Endothelial cell of umbilical vein (primary cell): ENCODE data around the gene PPP2R2C. TPM values are rescaled to one million over a fixed set of nuclear protein-coding genes. Genes with fewer than 3 reads are reported as not detected.

Experiments used
- BruUV-seq: library from RNA; stranded (reverse); fragments of 400-500 nt; replicated peaks from 2 replicates; lab custom pipeline; 2021; lab: Mats Ljungman, UMichigan
- CTCF ChIA-PET: fragments of 300-600, 350-600 bp; sonication (Branson Sonifier 250); formaldehyde crosslinking; loops from one replicate; lab custom pipeline; 2021; ENCODE audit warnings: antibody characterized with exemption, inconsistent platforms; lab: Charles Lee
- POLR2A ChIA-PET: fragments of 300-600, 350-600 bp; sonication (Branson Sonifier 250); formaldehyde crosslinking; loops from one replicate; lab custom pipeline; 2021; ENCODE audit warnings: antibody characterized with exemption, inconsistent platforms; lab: Charles Lee
- DNase-seq: peaks from one replicate; pipeline ENCODE4 v3.0.0-alpha.2; 2011; ENCODE audit warnings: low read depth, low spot score
- FAIRE-seq: peaks from 2 replicates; lab custom pipeline; 2011; peaks lifted over from hg19 to GRCh38; lab: Jason Lieb, UNC
- H2AFZ ChIP-seq: 2 replicates; pipeline ENCODE4 v1.6.0; 2012; ENCODE audit warnings: low read depth, low read length, control low read depth, inconsistent platforms
- H3K27ac ChIP-seq: 2 replicates; pipeline ENCODE4 v1.5.1; 2011; ENCODE audit warnings: low read depth, mild to moderate bottlenecking, control low read depth, low read length, moderate library complexity; ENCODE audit not compliant: insufficient read depth
- H3K27me3 ChIP-seq, 2 experiments: 2 replicates each; pipeline versions ENCODE4 v1.6.0 to v1.6.1; 2011; ENCODE audit warnings: low read length in 2 of 2, mixed read lengths in 1 of 2; ENCODE audit not compliant: control insufficient read depth in 2 of 2, insufficient read depth in 2 of 2
- H3K36me3 ChIP-seq, 2 experiments: 2 replicates in 1 of 2; 3 replicates in 1 of 2; pipeline ENCODE4 v1.5.1; 2011; ENCODE audit warnings: low read length in 2 of 2, mild to moderate bottlenecking in 1 of 2, moderate library complexity in 1 of 2; ENCODE audit not compliant: control insufficient read depth in 2 of 2, insufficient read depth in 2 of 2; ENCODE audit errors: extremely low read depth in 1 of 2
- H3K4me1 ChIP-seq: 3 replicates; pipeline ENCODE4 v1.5.1; 2011; ENCODE audit warnings: mild to moderate bottlenecking, low read length; ENCODE audit not compliant: control insufficient read depth, insufficient read depth; ENCODE audit errors: extremely low read depth
- H3K4me2 ChIP-seq: 2 replicates; pipeline ENCODE4 v1.6.1; 2011; ENCODE audit warnings: low read length, control low read depth, mixed read lengths; ENCODE audit not compliant: insufficient read depth
- H3K4me3 ChIP-seq, 3 experiments: fragments of 200-600 bp in 1 of 3; sonication (generic), shearing (Covaris generic) in 1 of 3; replicated peaks in 1 of 3; 2 replicates each; pipeline ENCODE4 v1.5.1; 2011 to 2016; ENCODE audit warnings: control low read depth in 3 of 3, low read length in 3 of 3, mild to moderate bottlenecking in 2 of 3, inconsistent platforms in 1 of 3, low read depth in 1 of 3, moderate library complexity in 1 of 3; ENCODE audit not compliant: insufficient read depth in 1 of 3
- H3K79me2 ChIP-seq: 2 replicates; pipeline ENCODE4 v1.6.0; 2012; ENCODE audit warnings: low read length, inconsistent platforms; ENCODE audit not compliant: control insufficient read depth, insufficient read depth
- H3K9ac ChIP-seq: replicated peaks from 2 replicates; pipeline ENCODE3; 2011; ENCODE audit warnings: low read length, control low read depth; ENCODE audit not compliant: insufficient read depth; ENCODE audit errors: extremely low read depth
- H3K9me1 ChIP-seq: replicated peaks from 3 replicates; pipeline ENCODE4 v1.6.0; 2011; ENCODE audit warnings: mild to moderate bottlenecking, low read length; ENCODE audit not compliant: control insufficient read depth, insufficient read depth; ENCODE audit errors: extremely low read depth
- H3K9me3 ChIP-seq: replicated peaks from 2 replicates; pipeline ENCODE4 v1.5.1; 2012; ENCODE audit warnings: low read length, inconsistent platforms; ENCODE audit not compliant: control insufficient read depth, insufficient read depth
- H4K20me1 ChIP-seq: replicated peaks from 2 replicates; pipeline ENCODE3; 2011; ENCODE audit warnings: mild to moderate bottlenecking, low read length; ENCODE audit not compliant: control insufficient read depth, insufficient read depth; ENCODE audit errors: extremely low read depth
- CTCF ChIP-seq, 2 donors: IDR thresholded peaks; 1 replicate in 1 of 2; 2 replicates in 1 of 2; pipeline ENCODE4 v1.5.1; 2011; ENCODE audit warnings: low read length in 2 of 2, mild to moderate bottlenecking in 2 of 2, moderate library complexity in 2 of 2, control low read depth in 1 of 2, inconsistent platforms in 1 of 2, low read depth in 1 of 2; ENCODE audit not compliant: insufficient read depth in 1 of 2; ENCODE audit errors: extremely low read depth in 1 of 2
- EZH2 ChIP-seq: IDR thresholded peaks from 2 replicates; pipeline ENCODE4 v1.6.1; 2012; ENCODE audit warnings: borderline replicate concordance, low read depth, mild to moderate bottlenecking, moderate library complexity, low read length, inconsistent platforms; ENCODE audit not compliant: severe bottlenecking
- FOS ChIP-seq: IDR thresholded peaks from 2 replicates; pipeline ENCODE4 v1.6.1; 2011; ENCODE audit warnings: mild to moderate bottlenecking, low read length, moderate library complexity, borderline replicate concordance; ENCODE audit not compliant: insufficient read depth
- GATA2 ChIP-seq: IDR thresholded peaks from 2 replicates; pipeline ENCODE4 v1.7.0; 2011; ENCODE audit warnings: low read depth, mild to moderate bottlenecking, moderate library complexity, mixed read lengths, low read length; ENCODE audit not compliant: insufficient read length, insufficient read depth
- JUN ChIP-seq: IDR thresholded peaks from 2 replicates; pipeline ENCODE4 v1.6.1; 2011; ENCODE audit warnings: borderline replicate concordance, low read depth; ENCODE audit not compliant: insufficient read length, insufficient read depth
- MAX ChIP-seq: IDR thresholded peaks from 2 replicates; pipeline ENCODE4 v1.6.1; 2011; ENCODE audit not compliant: insufficient read depth, insufficient read length
- MYC ChIP-seq: IDR thresholded peaks from one replicate; pipeline ENCODE4 v1.6.1; 2011; ENCODE audit warnings: mild to moderate bottlenecking, low read depth, low read length
- POLR2A ChIP-seq: IDR thresholded peaks from 2 replicates; pipeline ENCODE4 v1.6.1; 2012; ENCODE audit warnings: low read depth, mild to moderate bottlenecking, control low read depth, low read length
- POLR2AphosphoS5 ChIP-seq: IDR thresholded peaks from 2 replicates; pipeline ENCODE4 v1.6.1; 2012; ENCODE audit warnings: low read depth, mild to moderate bottlenecking, control low read depth, low read length, moderate library complexity; ENCODE audit not compliant: insufficient read depth
- dilution Hi-C: fragments of 300-500 bp; cut with MboI; formaldehyde crosslinking; loops from one replicate; pipeline ENCODE4 v1.15.0; 2019; ENCODE audit warnings: low sequenced_read_pairs; ENCODE audit not compliant: extremely low pct_ligation_motif_present
- intact Hi-C: fragments of 100-400 bp; cut with micrococcal nuclease; formaldehyde crosslinking; loops from one replicate; pipeline ENCODE4 v1.10.0; 2022
- polyA plus RNA-seq, 4 experiments: library from polyadenylated mRNA; depleted of rRNA in 3 of 4; stranded (reverse) in 3 of 4; unstranded in 1 of 4; fragments of >200 nt; gene quantifications; 2 replicates each; pipeline versions ENCODE4 v1.2.1 to v1.2.3, GENCODE V29; 2011 to 2012; ENCODE audit warnings: missing spikeins in 1 of 4
- total RNA-seq: library from RNA; stranded (reverse); gene quantifications from 2 replicates; pipeline ENCODE4 v1.2.3, GENCODE V29; 2021

Gene PPP2R2C
- total and polyA plus RNA-seq, 2 donors (not counting 3 experiments of a cell fraction or from before 2014, with no cell fraction given) = 0.03 to 0.09 TPM

- CTCF ChIA-PET = no interaction called here
- DNase-seq (no peak), FAIRE-seq (no peak)
Measured at GRCh38 chr4:6495296-6495590, 22.8 kb upstream of the PPP2R2C start.

More at GRCh38 chr4:6495296-6495590, 22.8 kb upstream of the PPP2R2C start:
- H3K27me3 ChIP-seq = no peaks in the 10 kb centered on the region
- no peaks in the 10 kb centered on the region for H3K36me3 ChIP-seq
- dilution Hi-C loops (no loop called here), intact Hi-C loops (loop anchor here (2.0 kb wide), 1 partner anchor 58 kb away; no protein-coding TSS in a partner anchor)
- H3K4me2 ChIP-seq = no peak overlapping the region
- no peaks in the 10 kb centered on the region for H3K4me1 ChIP-seq
- no peak overlapping the region for H3K9ac ChIP-seq
- no peak overlapping the region for H2AFZ ChIP-seq
- BruUV-seq = no TSS peak
- H4K20me1 ChIP-seq = no peaks in the 10 kb centered on the region
- no peaks in the 10 kb centered on the region for H3K9me3 ChIP-seq
- POLR2A ChIA-PET = no interaction called here
- no peak overlapping the region for H3K4me3 ChIP-seq
- TF ChIP-seq POLR2AphosphoS5 (no peak), CTCF (IDR thresholded peaks at IDR 0.05; ENCODE audit: extremely low read depth in 1 of 2, insufficient read depth in 1 of 2, low read depth in 1 of 2, low read length in 2 of 2) (no peak), MAX (no peak), MYC (no peak), EZH2 (no peak), GATA2 (no peak), POLR2A (no peak), FOS (no peak), JUN (no peak)
- H3K79me2 ChIP-seq = no peaks in the 10 kb centered on the region
- H3K27ac ChIP-seq = no peak overlapping the region
- no peaks in the 10 kb centered on the region for H3K9me1 ChIP-seq
